ENCODE data around the gene KRTAP19-8.

DNA sequence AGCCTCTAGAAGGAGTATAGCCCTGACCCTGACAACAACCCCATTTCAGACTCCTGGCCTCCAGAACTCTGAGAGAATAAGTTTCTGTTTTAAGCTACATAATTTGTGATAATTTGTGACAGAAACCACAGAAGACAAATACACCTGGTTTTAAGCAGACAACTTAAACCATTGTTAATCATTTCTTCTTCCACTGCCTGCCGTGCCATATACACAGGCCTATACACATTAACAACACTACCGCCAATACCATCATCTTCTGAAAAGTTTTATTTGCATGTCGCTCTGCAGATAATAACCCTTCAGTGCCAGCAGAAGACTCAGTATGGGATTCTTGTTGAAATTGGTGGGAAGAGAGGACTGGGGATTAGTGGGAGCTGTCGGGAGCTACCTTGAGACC, 39.9 kb upstream of the KRTAP19-8 start:
- TF ChIP-seq, protein P1, sequence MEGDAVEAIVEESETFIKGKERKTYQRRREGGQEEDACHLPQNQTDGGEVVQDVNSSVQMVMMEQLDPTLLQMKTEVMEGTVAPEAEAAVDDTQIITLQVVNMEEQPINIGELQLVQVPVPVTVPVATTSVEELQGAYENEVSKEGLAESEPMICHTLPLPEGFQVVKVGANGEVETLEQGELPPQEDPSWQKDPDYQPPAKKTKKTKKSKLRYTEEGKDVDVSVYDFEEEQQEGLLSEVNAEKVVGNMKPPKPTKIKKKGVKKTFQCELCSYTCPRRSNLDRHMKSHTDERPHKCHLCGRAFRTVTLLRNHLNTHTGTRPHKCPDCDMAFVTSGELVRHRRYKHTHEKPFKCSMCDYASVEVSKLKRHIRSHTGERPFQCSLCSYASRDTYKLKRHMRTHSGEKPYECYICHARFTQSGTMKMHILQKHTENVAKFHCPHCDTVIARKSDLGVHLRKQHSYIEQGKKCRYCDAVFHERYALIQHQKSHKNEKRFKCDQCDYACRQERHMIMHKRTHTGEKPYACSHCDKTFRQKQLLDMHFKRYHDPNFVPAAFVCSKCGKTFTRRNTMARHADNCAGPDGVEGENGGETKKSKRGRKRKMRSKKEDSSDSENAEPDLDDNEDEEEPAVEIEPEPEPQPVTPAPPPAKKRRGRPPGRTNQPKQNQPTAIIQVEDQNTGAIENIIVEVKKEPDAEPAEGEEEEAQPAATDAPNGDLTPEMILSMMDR (IDR thresholded peaks at IDR 0.05), result no peak
- no peak for TF ChIP-seq EZH2 (IDR thresholded peaks at IDR 0.05; ENCODE audit: borderline replicate concordance, insufficient read depth, low read depth, low read length, poor library complexity, severe bottlenecking)

All from B cell (primary cell).